GM10847 (cell line): Measurements from ENCODE around the gene GATM.

ENCODE experiments used
- POLR2A ChIP-seq: IDR thresholded peaks from 2 replicates; pipeline ENCODE4 v1.6.1; 2011; ENCODE audit not compliant: insufficient read length; ENCODE audit errors: extremely low read depth

Gene GATM

GRCh38 chr15:45373976-45374375 is 4.4 kb downstream of the GATM start:
- no peak for TF ChIP-seq POLR2A

- no peak for TF ChIP-seq POLR2A
These were observed 6.0 kb downstream of the GATM start for GRCh38 chr15:45372041-45372995.

DNA sequence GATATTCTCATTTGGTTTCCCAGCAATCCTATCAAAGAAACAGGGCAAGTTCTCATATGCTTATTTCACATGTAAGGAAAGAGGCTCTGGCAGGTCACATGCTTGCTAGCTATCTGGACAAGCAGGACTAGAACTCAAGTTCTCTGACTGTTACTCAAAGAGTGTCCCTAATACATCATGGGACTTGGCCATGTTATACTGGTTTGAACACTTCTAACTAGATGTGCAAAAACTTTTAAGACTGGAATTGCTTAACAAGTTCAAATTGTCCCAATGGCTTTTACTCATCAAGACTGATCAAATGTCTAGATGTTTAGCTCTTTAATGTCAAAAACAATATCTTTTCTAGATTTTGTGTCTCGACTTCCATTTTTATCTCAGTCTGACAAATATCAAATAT is 6.8 kb downstream of the GATM start:
- no peak for TF ChIP-seq POLR2A

GRCh38 chr15:45364271-45364670 is 14.1 kb downstream of the GATM start:
- TF ChIP-seq POLR2A: no peak

GRCh38 chr15:45363801-45364200 is 14.5 kb downstream of the GATM start:
- TF ChIP-seq POLR2A: no peak

DNA sequence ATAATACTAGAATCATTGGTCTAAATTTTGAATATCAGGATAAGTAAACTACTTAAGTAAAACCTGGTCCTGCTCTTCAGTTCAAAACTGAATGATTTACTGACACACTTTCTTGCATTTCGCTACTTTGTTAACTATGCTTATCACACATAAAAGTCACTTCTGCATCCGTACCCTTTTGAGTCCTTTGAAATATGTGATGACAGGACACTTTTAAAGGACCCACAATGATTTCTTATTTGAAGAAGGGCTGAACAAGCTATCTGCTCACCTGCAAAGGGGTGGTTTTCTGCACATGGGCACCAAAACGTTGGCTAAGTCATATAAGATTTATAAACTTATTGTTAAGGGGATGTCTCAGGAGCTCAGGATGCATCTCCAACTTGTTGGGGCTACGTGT is 15.0 kb downstream of the GATM start:
- no peak for TF ChIP-seq POLR2A

- no peak for TF ChIP-seq POLR2A
These were observed 15.9 kb downstream of the GATM start for GRCh38 chr15:45362419-45362818.

GRCh38 chr15:45361878-45362277 is 16.5 kb downstream of the GATM start:
- TF ChIP-seq POLR2A: no peak

- no peak for TF ChIP-seq POLR2A
These were observed 22.5 kb downstream of the GATM start for GRCh38 chr15:45355860-45356259.

DNA sequence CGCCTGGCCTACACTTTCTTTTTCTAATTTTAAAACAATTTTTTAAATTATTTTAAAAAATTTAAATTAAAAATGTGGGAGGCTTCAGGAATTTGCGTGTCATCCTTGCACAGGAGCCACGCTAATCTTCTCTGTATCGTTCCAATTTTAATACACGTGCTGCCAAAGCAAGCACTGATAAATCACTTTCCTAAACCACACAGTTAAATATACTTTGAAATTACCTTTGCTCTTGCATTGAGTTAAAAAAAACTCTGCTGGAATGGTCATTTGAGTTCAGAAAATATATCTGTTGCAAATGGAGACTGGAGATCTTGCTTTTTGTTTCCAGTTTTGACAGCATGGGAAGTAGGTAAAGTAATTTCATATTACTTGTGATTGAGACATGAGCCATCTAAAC is 23.6 kb downstream of the GATM start:
- no peak for TF ChIP-seq POLR2A

DNA sequence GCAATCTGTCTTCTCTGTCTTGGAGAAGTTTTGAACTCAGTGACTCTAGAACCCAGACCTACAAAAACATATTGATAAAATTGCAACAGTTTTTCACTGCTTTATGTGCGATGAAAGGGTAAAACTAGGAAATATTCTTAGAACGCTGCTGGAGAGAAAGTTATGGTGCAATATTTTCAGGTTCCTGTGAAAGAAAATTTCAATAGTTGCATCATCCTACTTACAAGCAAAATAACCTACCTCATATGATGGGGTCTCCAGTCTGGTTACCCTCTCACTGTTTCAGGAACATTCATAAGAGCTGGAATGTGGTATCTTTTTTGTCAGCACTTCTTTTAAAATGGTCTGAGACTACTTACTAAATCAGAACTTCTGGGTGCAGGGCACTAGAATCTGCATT is 27.1 kb downstream of the GATM start:
- TF ChIP-seq POLR2A: no peak

DNA sequence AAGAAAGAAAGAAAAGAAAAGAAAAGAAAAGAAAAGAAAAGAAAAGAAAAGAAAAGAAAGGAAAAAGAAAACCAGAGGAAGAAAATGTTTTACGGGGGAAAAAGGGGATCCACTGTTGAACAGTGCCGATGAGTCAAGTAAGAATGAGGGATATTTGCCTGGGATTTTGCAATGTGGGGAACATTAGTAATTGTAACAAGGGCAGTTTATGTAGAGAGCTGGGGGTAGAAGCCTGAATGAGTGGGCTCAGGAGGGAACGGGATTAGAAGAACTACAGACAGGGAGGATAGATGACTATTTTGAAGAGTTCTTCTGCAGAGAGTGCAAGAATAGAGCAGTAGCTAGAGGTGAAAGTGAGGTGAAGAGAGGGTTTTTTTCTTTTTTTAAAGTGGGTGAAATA is 28.7 kb downstream of the GATM start:
- no peak for TF ChIP-seq POLR2A

GRCh38 chr15:45347989-45348388 is 30.4 kb downstream of the GATM start:
- TF ChIP-seq POLR2A: no peak

- no peak for TF ChIP-seq POLR2A
These were observed 31.3 kb downstream of the GATM start for GRCh38 chr15:45347033-45347432.

DNA sequence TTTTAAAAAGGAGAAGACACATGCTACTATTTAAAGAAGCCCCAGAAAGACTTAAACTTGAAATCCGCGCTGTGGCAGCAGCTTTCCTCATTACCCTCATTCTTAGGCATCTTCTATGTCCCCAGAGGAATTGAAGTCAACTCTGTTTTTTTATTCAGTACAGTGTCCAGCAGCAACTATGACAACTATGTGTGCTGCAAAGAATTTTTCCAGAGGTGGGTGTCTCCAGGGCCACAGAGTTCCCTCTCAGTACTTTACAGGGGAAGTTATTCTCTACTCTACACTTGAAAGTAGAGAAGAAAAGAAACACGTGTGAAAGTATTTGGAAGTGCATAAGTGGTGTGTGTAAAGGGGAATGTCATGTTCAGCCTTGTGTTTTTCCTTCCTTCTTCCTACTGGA is 32.0 kb downstream of the GATM start:
- no peak for TF ChIP-seq POLR2A

GRCh38 chr15:45343258-45343860 is 35.0 kb downstream of the GATM start:
- TF ChIP-seq POLR2A: no peak
